Activated T-cell treated with anti-CD3 and anti-CD28 coated beads, Interleukin-2, amount 50 U/mL, for 1 hour (primary cell): ENCODE results near the gene FAM151B.
"Not testable (repeated sequence)": the region's sequence is repeated elsewhere in the genome, so short reads cannot be mapped to it uniquely, and the experiment has no call there.

Source experiments
- DNase-seq: peaks from one replicate; pipeline ENCODE4 v3.0.0-alpha.2; 2020

The FAM151B gene

DNA sequence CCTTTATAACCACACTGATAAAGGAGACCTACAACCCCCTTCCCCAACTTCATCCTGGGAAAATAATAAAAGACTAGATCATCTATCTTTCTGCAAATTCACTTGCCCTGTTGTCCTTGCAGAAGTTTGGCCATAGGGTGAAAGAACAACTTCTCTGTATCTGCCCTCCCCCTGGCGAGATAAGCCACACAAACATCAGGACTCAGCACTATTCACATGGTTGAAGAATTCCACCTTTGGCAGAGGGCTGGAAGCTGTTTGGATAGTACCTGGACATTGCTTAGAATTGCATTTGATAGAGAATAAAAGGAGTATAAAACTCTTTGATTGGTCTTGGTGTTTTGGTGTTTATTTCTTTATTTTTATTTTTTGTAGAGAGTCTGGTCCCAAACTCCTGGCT, 16.9 kb downstream of the FAM151B start:
- DNase-seq, result no peak

DNA sequence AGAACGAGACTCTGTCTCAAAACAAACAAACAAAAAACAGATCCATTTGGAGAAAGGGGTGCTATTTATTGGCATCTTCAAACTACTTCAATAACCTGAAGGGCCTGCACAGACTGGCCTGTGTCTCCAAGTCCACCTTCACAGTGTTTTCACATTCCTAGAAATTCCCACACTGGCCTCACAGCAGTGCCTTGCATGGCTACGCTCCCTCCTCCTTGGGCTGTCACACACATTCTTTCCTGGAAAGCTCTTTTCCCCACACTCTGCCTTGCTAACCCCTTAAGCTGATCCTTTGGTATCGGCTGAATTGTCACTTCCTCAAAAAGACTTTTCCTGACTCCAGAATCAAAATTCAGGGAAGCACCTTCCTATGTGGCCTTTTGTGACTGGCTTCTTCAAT, 19.8 kb downstream of the FAM151B start:
- no peak for DNase-seq

- no peak for DNase-seq
Measured at GRCh38 chr5:80508844-80509243, 20.9 kb downstream of the FAM151B start.

DNA sequence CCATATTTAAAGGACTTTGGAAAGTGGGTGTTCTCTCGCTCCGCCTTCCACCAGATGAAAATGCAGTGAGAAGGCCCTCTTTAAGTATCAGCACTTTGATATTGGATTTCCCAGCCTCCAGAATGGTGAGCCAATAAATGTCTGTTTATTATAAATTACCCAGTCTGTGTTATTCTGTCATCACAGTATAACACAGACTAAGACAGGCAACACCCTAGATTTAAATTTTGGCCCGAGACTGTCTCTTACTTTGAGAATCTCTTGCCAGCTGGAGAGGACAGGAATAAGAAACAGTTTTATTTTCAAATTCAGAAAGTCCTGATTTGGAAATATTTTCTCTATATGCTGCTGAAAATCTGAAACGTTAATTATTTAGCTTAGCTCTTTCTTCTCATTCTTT, 21.5 kb downstream of the FAM151B start:
- DNase-seq, result no peak

DNA sequence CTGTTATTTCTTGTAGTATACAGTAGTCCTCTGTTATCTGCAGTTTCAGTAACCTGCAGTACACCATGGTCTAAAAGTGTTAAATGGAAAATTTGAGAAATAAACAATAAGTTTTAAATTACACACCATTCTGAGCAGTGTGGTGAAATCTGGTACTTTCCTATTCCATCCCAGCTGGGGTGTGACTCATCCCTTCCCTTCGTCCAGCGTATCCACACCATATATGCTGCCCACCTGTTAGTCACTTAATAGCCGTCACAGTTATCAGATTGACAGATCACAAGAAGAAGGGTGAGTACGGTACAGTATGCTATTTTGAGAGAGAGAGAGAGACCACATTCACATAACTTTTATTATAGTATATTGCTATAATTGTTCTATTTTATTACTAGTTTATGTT, 28.9 kb downstream of the FAM151B start:
- DNase-seq, result no peak

GRCh38 chr5:80540691-80541090, 52.8 kb downstream of the FAM151B start:
- no peak for DNase-seq

DNA sequence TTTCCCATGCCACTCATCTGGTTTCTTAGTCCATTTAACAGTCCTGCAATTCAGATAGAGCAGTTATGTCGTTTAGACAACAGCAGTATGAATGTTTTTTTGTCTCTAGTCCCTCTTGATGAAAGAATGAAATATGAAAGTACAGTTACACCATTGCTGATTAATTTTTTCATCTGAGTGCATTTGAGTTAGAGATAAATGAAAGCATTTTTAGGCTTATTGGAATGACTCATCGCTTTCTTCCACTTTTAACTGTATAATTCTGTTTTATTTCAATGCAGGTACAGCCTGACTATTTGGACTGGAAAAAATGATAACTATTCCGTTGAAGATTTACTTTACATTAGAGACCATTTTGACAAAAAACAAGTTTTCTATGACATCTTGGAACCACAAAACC, 53.5 kb downstream of the FAM151B start:
- no peak for DNase-seq

DNA sequence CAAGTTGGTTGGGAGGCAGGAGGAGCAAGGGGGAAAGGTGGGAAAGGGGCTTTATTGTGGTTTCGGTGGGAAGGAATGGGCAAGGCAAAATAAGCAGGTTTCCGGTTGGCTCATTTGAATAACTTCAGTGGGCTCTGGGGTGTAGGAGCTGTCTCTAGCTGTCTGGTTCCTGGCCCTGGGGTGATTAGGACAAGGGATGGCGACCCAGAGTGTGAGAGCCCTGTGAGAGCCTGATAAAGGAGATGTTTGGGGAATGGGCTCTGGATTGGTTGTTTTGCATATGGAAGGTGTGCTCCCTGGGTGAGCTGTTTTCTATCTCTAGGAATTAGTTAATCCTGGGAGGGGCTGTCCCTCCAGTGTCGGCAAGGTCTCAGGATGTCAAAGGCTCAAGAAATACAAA, 66.7 kb downstream of the FAM151B start:
- no peak for DNase-seq

DNA sequence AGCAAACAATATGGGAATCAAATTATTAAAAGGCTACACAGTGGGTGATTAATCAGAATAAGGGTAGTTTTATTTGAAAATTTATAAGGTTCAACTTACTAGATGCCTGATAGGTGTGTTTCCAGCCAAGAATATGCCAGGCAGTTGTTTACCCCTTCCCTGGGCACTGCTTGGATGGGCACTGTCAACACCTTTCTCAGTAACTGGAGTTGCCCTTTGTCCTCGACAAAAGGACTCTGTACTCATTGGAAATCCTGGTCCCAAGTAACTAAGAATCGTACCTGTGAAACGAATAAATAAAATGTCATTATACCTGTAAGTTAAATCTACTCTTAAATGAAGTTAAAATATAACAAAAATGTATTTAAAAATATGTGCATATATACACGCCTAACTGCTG, 67.2 kb downstream of the FAM151B start:
- no peak for DNase-seq

GRCh38 chr5:80559244-80559643, 71.3 kb downstream of the FAM151B start:
- no peak for DNase-seq

DNA sequence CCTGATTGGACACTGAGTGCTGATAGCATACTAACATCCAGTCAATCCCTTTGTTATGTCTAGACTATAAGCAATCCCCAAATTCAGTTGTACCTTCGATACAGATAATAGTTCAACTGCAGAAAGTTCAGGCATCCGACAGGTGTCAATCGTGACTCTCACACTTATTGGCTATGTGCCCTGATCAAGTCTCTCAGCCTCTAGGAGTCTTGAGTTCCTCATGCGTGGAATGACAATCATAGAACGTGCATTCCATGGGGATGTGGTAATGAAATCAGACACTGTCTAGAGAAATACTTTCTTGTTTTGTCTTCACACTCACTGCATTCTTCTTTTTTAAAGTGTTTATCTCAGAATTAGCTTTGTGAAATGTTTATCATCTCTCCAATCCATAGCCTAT, 77.4 kb downstream of the FAM151B start:
- no peak for DNase-seq

- no peak for DNase-seq
Measured at GRCh38 chr5:80566711-80567259, 78.9 kb downstream of the FAM151B start.

DNA sequence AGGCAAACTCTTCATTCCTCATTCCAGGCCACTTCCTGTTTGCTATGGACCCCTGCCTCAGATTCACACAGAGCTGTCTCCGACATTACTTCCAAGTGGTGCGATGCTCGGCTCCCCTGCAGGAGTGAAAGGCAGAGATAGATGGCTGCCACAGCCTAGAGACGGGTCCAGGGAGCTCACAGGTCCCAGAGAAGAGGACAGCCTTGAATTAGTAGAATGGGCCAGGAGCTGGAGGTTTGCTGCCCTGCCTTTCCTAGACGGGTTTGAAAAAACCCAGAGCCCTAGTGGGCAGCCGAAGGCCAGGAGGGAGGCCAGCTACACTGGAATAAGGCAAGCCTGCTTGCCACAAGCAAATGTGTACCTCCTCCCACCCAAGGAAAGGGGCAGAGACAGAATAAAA, 80.4 kb downstream of the FAM151B start:
- DNase-seq, result no peak

DNA sequence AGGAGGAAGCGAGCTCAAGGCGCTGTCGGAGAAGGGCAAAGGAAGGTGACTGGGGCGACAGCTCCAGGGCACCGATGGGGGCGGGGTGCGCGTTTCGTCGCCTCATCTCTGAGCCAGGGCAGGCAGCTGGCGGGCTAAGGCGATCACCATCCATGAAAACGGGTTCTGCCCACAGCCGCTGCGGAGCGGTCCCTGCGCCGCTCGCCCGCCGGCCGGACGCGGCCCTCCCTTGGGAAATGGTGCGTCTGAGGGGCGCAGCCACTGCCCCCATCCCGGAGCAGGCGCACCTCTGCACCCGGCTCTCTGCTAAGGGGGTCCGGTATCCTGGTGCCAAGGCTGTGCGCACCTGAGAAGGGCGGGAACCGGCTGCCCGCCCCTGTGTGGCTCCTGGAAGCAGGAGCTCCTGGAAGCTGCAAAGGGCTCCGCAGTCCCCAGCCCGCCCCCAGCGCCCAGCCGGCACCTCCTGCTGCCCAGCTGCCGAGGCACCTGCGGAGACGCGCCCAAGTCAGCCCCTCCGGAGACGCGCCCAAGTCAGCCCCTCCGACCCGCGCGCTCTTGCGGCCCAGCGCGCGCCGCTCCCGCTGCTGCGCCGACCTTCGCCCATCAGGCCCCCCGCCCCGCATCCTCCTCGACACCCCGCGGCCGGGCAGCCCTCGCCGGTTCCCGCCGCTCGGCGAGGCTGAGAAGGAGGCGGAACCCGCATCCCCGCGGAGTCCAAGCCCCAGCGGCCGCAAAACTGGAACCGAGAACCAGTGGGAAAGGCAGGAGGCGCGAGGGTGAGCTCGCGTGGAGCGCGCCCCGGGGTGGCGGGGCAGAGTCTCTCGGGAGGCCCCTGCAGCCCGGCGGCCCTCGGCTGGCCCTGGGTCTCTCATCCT, 81.4 kb downstream of the FAM151B start:
- DNase-seq, result no peak

GRCh38 chr5:80569961-80570786, 82.3 kb downstream of the FAM151B start, which contains the start of gene ANKRD34B:
Gene ANKRD34B (minus strand): TSS chr5:80570280. CDS start chr5:80560019, 10,261 bp downstream.
- DNase-seq, result no peak

- DNase-seq, result no peak
Measured at GRCh38 chr5:80573062-80573461, 85.2 kb downstream of the FAM151B start.

GRCh38 chr5:80576383-80576782, 88.5 kb downstream of the FAM151B start:
- DNase-seq, result no peak

DNA sequence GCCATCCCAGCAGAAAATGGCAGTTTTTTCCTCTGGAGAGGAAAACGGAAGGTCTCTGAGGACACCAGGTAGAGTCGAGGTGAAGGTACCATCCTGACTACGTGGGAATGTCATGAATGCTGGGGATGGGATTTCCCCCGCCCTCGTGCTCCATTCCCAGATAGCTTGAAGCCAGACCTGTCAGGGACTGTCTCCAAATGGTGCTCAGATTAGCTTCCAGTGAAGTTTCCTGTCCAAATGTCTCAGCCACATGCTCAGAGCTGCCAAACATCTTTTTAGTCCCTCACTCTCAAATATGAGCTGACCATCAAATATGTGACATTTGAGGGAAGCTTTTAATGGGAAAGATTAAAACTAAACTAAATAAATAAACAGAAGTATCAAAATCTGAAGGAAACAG, 89.8 kb downstream of the FAM151B start:
- DNase-seq, result no peak

DNA sequence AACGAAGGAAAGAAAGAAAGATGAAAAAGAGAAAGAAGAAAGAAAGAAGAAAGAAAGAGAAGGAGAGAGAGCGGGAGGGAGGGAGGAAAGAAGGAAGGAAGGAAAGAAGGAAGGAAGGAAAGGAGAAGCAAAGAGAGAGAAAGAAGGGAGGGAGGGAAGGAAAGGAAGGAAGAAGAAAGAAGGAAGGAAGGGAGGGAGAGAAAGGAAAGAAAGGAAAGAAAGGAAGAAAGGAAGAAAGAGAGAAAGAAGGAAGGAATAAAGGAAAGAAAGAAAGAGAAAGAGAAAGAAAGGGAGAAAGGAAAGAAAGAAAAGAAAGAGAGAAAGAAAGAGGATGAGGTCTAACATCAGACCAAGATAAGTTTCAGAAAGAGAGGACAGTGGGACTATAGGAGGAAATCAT, 91.2 kb downstream of the FAM151B start:
- DNase-seq, result no peak

DNA sequence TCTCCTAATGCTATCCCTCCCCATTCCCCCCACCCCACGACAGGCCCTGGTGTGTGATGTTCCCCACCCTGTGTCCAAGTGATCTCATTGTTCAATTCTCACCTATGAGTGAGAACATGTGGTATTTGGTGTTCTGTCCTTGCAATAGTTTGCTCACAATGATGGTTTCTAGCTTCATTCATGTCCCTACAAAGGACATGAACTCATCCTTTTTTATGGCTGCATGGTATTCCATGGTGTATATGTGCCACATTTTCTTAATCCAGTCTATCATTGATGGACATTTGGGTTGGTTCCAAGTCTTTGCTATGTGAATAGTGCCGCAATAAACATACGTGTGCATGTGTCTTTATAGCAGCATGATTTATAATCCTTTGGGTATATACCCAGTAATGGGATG, 92.4 kb downstream of the FAM151B start:
- DNase-seq, result not testable (repeated sequence)

GRCh38 chr5:80584770-80585169, 96.9 kb downstream of the FAM151B start:
- DNase-seq, result no peak

GRCh38 chr5:80588858-80589540, 101.1 kb downstream of the FAM151B start:
- DNase-seq, result no peak

DNA sequence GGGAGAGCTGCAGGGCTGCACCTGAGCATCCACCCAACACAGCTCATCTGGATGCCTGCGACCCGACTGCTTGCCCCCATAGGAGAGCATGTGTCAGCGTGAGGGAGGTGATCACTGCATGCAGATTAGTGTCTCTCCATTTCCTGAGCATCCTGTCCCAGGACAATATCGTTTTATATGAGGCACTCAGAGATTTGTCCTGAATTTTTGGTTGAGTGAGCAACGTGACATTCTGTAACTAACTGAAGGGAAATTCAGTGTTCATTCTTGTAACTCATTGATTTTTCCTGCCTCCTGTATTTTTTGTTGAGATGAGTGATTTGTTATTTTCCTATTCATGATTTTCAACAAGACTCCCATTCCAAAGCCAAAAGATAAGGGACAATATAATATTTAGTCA, 102.9 kb downstream of the FAM151B start:
- no peak for DNase-seq
